Mesenchymal stem cell (in vitro differentiated cells and primary cell): ENCODE results near the gene PAX9.

Experiments
- DNase-seq: peaks from one replicate; pipeline ENCODE4 v3.0.0-alpha.2; 2013
- H2AFZ ChIP-seq: one replicate; pipeline ENCODE4 v1.6.1; 2013; ENCODE audit warnings: low read depth, mild to moderate bottlenecking, control low read depth, inconsistent platforms, low read length, moderate library complexity
- H2AK5ac ChIP-seq: 2 replicates; pipeline ENCODE4 v1.6.1; 2013; ENCODE audit warnings: low read length, moderate library complexity, mild to moderate bottlenecking, inconsistent platforms; ENCODE audit not compliant: severe bottlenecking
- H2BK120ac ChIP-seq: one replicate; pipeline ENCODE4 v1.6.1; 2013; ENCODE audit warnings: low read depth, mild to moderate bottlenecking, inconsistent platforms, low read length, moderate library complexity
- H2BK12ac ChIP-seq, 2 experiments: one replicate each; pipeline ENCODE4 v1.6.1; 2013; ENCODE audit warnings: inconsistent platforms in 2 of 2, low read length in 2 of 2, mild to moderate bottlenecking in 2 of 2, moderate library complexity in 2 of 2, control low read depth in 1 of 2
- H2BK15ac ChIP-seq: one replicate; pipeline ENCODE4 v1.6.1; 2013; ENCODE audit warnings: mild to moderate bottlenecking, low read depth, inconsistent platforms; ENCODE audit not compliant: poor library complexity, severe bottlenecking
- H2BK5ac ChIP-seq: 2 replicates; pipeline ENCODE4 v1.6.1; 2013; ENCODE audit warnings: low read depth, mild to moderate bottlenecking, low read length, control low read depth, inconsistent platforms; ENCODE audit not compliant: poor library complexity, severe bottlenecking
- H3K14ac ChIP-seq, 2 experiments: one replicate each; pipeline ENCODE4 v1.6.1; 2013; ENCODE audit warnings: inconsistent platforms in 2 of 2, low read length in 2 of 2, control low read depth in 1 of 2, mild to moderate bottlenecking in 1 of 2, moderate library complexity in 1 of 2
- H3K18ac ChIP-seq, 2 experiments: one replicate each; pipeline ENCODE4 v1.6.1; 2013; ENCODE audit warnings: inconsistent platforms in 2 of 2, low read length in 2 of 2, control low read depth in 1 of 2, low read depth in 1 of 2, mild to moderate bottlenecking in 1 of 2
- H3K23ac ChIP-seq, 2 experiments: one replicate each; pipeline ENCODE4 v1.6.1; 2013; ENCODE audit warnings: inconsistent platforms in 2 of 2, low read length in 2 of 2, mild to moderate bottlenecking in 2 of 2, moderate library complexity in 2 of 2, control low read depth in 1 of 2
- H3K27ac ChIP-seq: 2 replicates; pipeline ENCODE4 v1.5.1; 2013; ENCODE audit warnings: mild to moderate bottlenecking, moderate library complexity, low read length, control low read depth, inconsistent platforms; ENCODE audit not compliant: poor library complexity, severe bottlenecking
- H3K27me3 ChIP-seq, 2 experiments: 2 replicates each; pipeline versions ENCODE4 v1.6.1 to v1.7.0; 2013; ENCODE audit warnings: low read length in 2 of 2, mild to moderate bottlenecking in 2 of 2, moderate library complexity in 2 of 2, control low read depth in 1 of 2, inconsistent platforms in 1 of 2; ENCODE audit not compliant: control insufficient read depth in 1 of 2, insufficient read depth in 1 of 2
- H3K36me3 ChIP-seq, 2 experiments: 2 replicates each; pipeline versions ENCODE4 v1.6.1 to v1.7.0; 2013; ENCODE audit warnings: low read length in 2 of 2, control low read depth in 1 of 2, inconsistent platforms in 1 of 2, low read depth in 1 of 2, mild to moderate bottlenecking in 1 of 2; ENCODE audit not compliant: insufficient read depth in 2 of 2, control insufficient read depth in 1 of 2
- H3K4ac ChIP-seq, 2 experiments: one replicate each; pipeline ENCODE4 v1.6.1; 2013; ENCODE audit warnings: inconsistent platforms in 2 of 2, low read length in 2 of 2, mild to moderate bottlenecking in 2 of 2, moderate library complexity in 2 of 2, control low read depth in 1 of 2, low read depth in 1 of 2
- H3K4me1 ChIP-seq: 2 replicates; pipeline ENCODE4 v1.6.1; 2013; ENCODE audit warnings: low read depth, low read length, control low read depth; ENCODE audit not compliant: control insufficient read depth, insufficient read depth
- H3K4me2 ChIP-seq: 2 replicates; pipeline ENCODE4 v1.6.1; 2013; ENCODE audit warnings: low read length, mild to moderate bottlenecking, inconsistent platforms; ENCODE audit not compliant: poor library complexity, severe bottlenecking
- H3K4me3 ChIP-seq, 2 experiments: 2 replicates each; pipeline versions ENCODE4 v1.5.1 to v1.7.0; 2013; ENCODE audit warnings: low read length in 2 of 2, mild to moderate bottlenecking in 2 of 2, control low read depth in 1 of 2, low read depth in 1 of 2; ENCODE audit not compliant: insufficient read depth in 1 of 2
- H3K79me1 ChIP-seq: replicated peaks from 2 replicates; pipeline ENCODE4 v1.6.1; 2013; ENCODE audit warnings: mild to moderate bottlenecking, control low read depth, low read length, inconsistent platforms; ENCODE audit not compliant: poor library complexity, severe bottlenecking
- H3K9ac ChIP-seq: 2 replicates; pipeline ENCODE4 v1.7.0; 2013; ENCODE audit warnings: mild to moderate bottlenecking, low read length, moderate library complexity
- H3K9me3 ChIP-seq: 2 replicates; pipeline ENCODE4 v1.7.0; 2013; ENCODE audit warnings: mild to moderate bottlenecking, low read length; ENCODE audit not compliant: control insufficient read depth
- H4K8ac ChIP-seq: one replicate; pipeline ENCODE4 v1.6.1; 2013; ENCODE audit warnings: inconsistent platforms, mild to moderate bottlenecking, low read length, moderate library complexity
- H4K91ac ChIP-seq: one replicate; pipeline ENCODE4 v1.6.1; 2013; ENCODE audit warnings: mild to moderate bottlenecking, low read length, inconsistent platforms
- WGBS: methylation state at CpG from one replicate; pipeline ENCODE4 v1.1.7; 2013; ENCODE audit warnings: mixed read lengths; 5-methylcytosine and 5-hydroxymethylcytosine counted together

Gene PAX9

GRCh38 chr14:36719823-36720222 lies 58.2 kb downstream of the PAX9 start:
- Histone ChIP-seq H3K4ac (no peak overlapping the region), H2BK15ac (no peak overlapping the region), H3K9ac (no peak overlapping the region), H4K8ac (peak overlapping the region; percentile 6), H3K4me1 (no peaks in the 10 kb centered on the region), H3K27ac (no peak overlapping the region), H3K27me3 (no peaks in the 10 kb centered on the region), H3K23ac (no peak overlapping the region), H3K18ac (no peak overlapping the region), H2BK120ac (no peak overlapping the region), H2BK5ac (no peak overlapping the region), H3K4me2 (no peak overlapping the region), H2AK5ac (no peak overlapping the region), H3K14ac (no peak overlapping the region), H3K36me3 (no peaks in the 10 kb centered on the region), H3K9me3 (no peaks in the 10 kb centered on the region), H4K91ac (no peak overlapping the region), H3K4me3 (no peak overlapping the region), H3K79me1 (no peaks in the 10 kb centered on the region), H2BK12ac (no peak overlapping the region), H2AFZ (no peak overlapping the region)
- 86% methylated on average over 6 of the region's 7 CpGs for WGBS
- DNase-seq: no peak

- WGBS: 39% methylated on average over 1 of the region's 2 CpGs
Measured at GRCh38 chr14:36720657-36721056, 59.0 kb downstream of the PAX9 start.

GRCh38 chr14:36721877-36722276 lies 60.2 kb downstream of the PAX9 start:
- H3K18ac ChIP-seq: no peak overlapping the region
- no peak overlapping the region for H4K91ac ChIP-seq
- H2BK15ac ChIP-seq: no peak overlapping the region
- no peak overlapping the region for H2AK5ac ChIP-seq
- H3K4me2 ChIP-seq: no peak overlapping the region
- H3K9me3 ChIP-seq: no peaks in the 10 kb centered on the region
- no peak overlapping the region for H3K4ac ChIP-seq
- H3K4me3 ChIP-seq: no peak overlapping the region
- no peaks in the 10 kb centered on the region for H3K27me3 ChIP-seq
- no peak overlapping the region for H3K14ac ChIP-seq
- H2BK12ac ChIP-seq: no peak overlapping the region
- no CpG with 5 or more reads among the region's 1 CpG for WGBS
- no peak for DNase-seq
- H2BK120ac ChIP-seq: no peak overlapping the region
- no peaks in the 10 kb centered on the region for H3K36me3 ChIP-seq
- no peaks in the 10 kb centered on the region for H3K4me1 ChIP-seq
- H4K8ac ChIP-seq: no peak overlapping the region
- no peaks in the 10 kb centered on the region for H3K79me1 ChIP-seq
- no peak overlapping the region for H3K23ac ChIP-seq
- H2BK5ac ChIP-seq: no peak overlapping the region
- H3K9ac ChIP-seq: no peak overlapping the region
- H2AFZ ChIP-seq: no peak overlapping the region
- H3K27ac ChIP-seq: no peak overlapping the region

More at GRCh38 chr14:36720657-36721056, 59.0 kb downstream of the PAX9 start:
- no peak overlapping the region for H2AFZ ChIP-seq
- H3K18ac ChIP-seq: no peak overlapping the region
- no peaks in the 10 kb centered on the region for H3K27me3 ChIP-seq
- H4K8ac ChIP-seq: no peak overlapping the region
- H3K23ac ChIP-seq: no peak overlapping the region
- H2BK15ac ChIP-seq: no peak overlapping the region
- no peaks in the 10 kb centered on the region for H3K36me3 ChIP-seq
- no peak overlapping the region for H2BK5ac ChIP-seq
- H3K4ac ChIP-seq: no peak overlapping the region
- no peak for DNase-seq
- no peak overlapping the region for H3K4me2 ChIP-seq
- no peak overlapping the region for H3K14ac ChIP-seq
- H2BK12ac ChIP-seq: no peak overlapping the region
- no peak overlapping the region for H4K91ac ChIP-seq
- H3K79me1 ChIP-seq: no peaks in the 10 kb centered on the region
- no peak overlapping the region for H2AK5ac ChIP-seq
- no peak overlapping the region for H3K27ac ChIP-seq
- no peaks in the 10 kb centered on the region for H3K9me3 ChIP-seq
- no peaks in the 10 kb centered on the region for H3K4me1 ChIP-seq
- no peak overlapping the region for H3K4me3 ChIP-seq
- H3K9ac ChIP-seq: no peak overlapping the region
- no peak overlapping the region for H2BK120ac ChIP-seq

GRCh38 chr14:36723530-36723929 lies 61.9 kb downstream of the PAX9 start:
- Histone ChIP-seq H3K4me2 (no peak overlapping the region), H3K9ac (no peak overlapping the region), H3K27ac (no peak overlapping the region), H3K14ac (no peak overlapping the region), H3K79me1 (no peaks in the 10 kb centered on the region), H2AK5ac (no peak overlapping the region), H3K4me1 (no peaks in the 10 kb centered on the region), H2BK5ac (no peak overlapping the region), H4K91ac (no peak overlapping the region), H3K4ac (no peak overlapping the region), H3K23ac (no peak overlapping the region), H3K18ac (no peak overlapping the region), H2AFZ (no peak overlapping the region), H2BK12ac (no peak overlapping the region), H2BK15ac (no peak overlapping the region), H2BK120ac (no peak overlapping the region), H3K27me3 (no peaks in the 10 kb centered on the region), H3K4me3 (no peak overlapping the region), H3K36me3 (no peaks in the 10 kb centered on the region), H3K9me3 (no peaks in the 10 kb centered on the region), H4K8ac (no peak overlapping the region)
- DNase-seq: no peak
- 33% methylated on average over 1 of the region's 2 CpGs for whole genome bisulfite sequencing
